RWPE2 (cell line): ENCODE measurements around the gene MEOX1.

Experiments used
- ATAC-seq: fragments of 200-7000 bp; cut with Tn5 transposase; 3 replicates; pipeline ENCODE4 v1.9.1; 2021; ENCODE audit warnings: low read depth
- DNase-seq: peaks from one replicate; pipeline ENCODE4 v3.0.0-alpha.2; 2020; ENCODE audit warnings: low spot score
- H3K27ac ChIP-seq: fragments of 450-650 bp; 2 replicates; pipeline ENCODE4 v1.5.1; 2017; ENCODE audit warnings: mild to moderate bottlenecking; ENCODE audit not compliant: poor library complexity, severe bottlenecking
- H3K27me3 ChIP-seq: fragments of 250-450 bp; sonication (Bioruptor Pico); 2 replicates; pipeline ENCODE4 v1.5.1; 2021; ENCODE audit warnings: mild to moderate bottlenecking, moderate library complexity; ENCODE audit not compliant: insufficient read depth, poor library complexity, severe bottlenecking
- H3K36me3 ChIP-seq: fragments of 250-450 bp; sonication (Bioruptor Pico); 2 replicates; pipeline ENCODE4 v1.5.1; 2020; ENCODE audit warnings: low read depth, mild to moderate bottlenecking, moderate library complexity
- H3K4me1 ChIP-seq: fragments of 250-450 bp; sonication (Bioruptor Pico); 2 replicates; pipeline ENCODE4 v1.5.1; 2021; ENCODE audit warnings: mild to moderate bottlenecking, moderate library complexity; ENCODE audit not compliant: insufficient read depth, poor library complexity, severe bottlenecking
- H3K4me3 ChIP-seq: fragments of 250-450 bp; sonication (Bioruptor Pico); 2 replicates; pipeline ENCODE4 v1.5.1; 2021; ENCODE audit warnings: mild to moderate bottlenecking, moderate library complexity; ENCODE audit not compliant: severe bottlenecking
- H3K9me3 ChIP-seq: fragments of 250-450 bp; sonication (Bioruptor Pico); 2 replicates; pipeline ENCODE4 v1.5.1; 2021; ENCODE audit warnings: mild to moderate bottlenecking, moderate library complexity; ENCODE audit not compliant: severe bottlenecking
- TF ChIP-seq, protein P1 (sequence below): fragments of 450-650 bp; IDR thresholded peaks from one replicate; pipeline ENCODE4 v1.5.1; 2017; ENCODE audit warnings: mild to moderate bottlenecking, moderate library complexity; ENCODE audit not compliant: poor library complexity, severe bottlenecking

The MEOX1 gene

DNA sequence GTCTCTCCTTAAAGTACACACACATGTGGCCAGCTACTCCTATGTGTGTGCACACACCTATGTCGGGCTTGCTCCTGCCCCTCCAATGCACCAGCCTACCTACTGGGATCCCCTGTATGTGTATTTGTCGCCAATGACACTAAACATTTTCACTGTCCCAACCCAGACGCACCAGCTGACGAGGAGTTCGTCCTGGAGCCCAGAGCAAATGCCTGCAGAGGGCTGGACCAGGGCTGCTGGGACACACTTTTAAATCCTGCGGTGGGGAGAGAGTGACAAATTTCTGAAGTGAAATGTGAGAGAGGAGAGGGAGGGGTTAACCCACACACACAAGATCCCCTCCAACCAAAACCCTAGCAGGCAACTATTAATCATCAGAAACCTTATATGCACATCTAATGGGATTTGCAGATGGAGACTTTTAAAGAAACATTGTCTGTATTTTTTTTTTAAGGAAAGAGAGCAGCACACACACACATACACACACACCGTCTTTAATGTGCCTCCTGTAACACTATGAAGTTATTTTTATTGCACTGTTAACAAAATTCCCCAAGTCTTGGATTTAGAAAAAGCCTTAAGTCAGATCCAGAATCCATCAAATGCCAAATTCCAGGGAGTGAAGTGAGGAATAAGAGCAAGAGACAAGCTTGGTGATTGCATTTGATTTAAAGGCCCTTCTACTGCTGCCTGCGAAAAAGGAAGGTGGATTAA is at the start of gene MEOX1:
Gene MEOX1, minus strand, starts transcription at position 224 of the 714 bp plus-strand sequence. CDS start 388 bp downstream, outside the sequence.
- H3K4me3 ChIP-seq: no peak within 1 kb of the TSS
- no peaks in the 10 kb centered on the region for H3K9me3 ChIP-seq
- no peaks in the 10 kb centered on the region for H3K36me3 ChIP-seq
- DNase-seq: no peak
- ATAC-seq: peak; percentile 88
- no peak within 1 kb of the TSS for H3K27ac ChIP-seq
- peaks cover 8% of the 10 kb centered on the region for H3K4me1 ChIP-seq
- TF ChIP-seq, protein P1, sequence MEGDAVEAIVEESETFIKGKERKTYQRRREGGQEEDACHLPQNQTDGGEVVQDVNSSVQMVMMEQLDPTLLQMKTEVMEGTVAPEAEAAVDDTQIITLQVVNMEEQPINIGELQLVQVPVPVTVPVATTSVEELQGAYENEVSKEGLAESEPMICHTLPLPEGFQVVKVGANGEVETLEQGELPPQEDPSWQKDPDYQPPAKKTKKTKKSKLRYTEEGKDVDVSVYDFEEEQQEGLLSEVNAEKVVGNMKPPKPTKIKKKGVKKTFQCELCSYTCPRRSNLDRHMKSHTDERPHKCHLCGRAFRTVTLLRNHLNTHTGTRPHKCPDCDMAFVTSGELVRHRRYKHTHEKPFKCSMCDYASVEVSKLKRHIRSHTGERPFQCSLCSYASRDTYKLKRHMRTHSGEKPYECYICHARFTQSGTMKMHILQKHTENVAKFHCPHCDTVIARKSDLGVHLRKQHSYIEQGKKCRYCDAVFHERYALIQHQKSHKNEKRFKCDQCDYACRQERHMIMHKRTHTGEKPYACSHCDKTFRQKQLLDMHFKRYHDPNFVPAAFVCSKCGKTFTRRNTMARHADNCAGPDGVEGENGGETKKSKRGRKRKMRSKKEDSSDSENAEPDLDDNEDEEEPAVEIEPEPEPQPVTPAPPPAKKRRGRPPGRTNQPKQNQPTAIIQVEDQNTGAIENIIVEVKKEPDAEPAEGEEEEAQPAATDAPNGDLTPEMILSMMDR: no peak
- H3K27me3 ChIP-seq: no peaks in the 10 kb centered on the region

DNA sequence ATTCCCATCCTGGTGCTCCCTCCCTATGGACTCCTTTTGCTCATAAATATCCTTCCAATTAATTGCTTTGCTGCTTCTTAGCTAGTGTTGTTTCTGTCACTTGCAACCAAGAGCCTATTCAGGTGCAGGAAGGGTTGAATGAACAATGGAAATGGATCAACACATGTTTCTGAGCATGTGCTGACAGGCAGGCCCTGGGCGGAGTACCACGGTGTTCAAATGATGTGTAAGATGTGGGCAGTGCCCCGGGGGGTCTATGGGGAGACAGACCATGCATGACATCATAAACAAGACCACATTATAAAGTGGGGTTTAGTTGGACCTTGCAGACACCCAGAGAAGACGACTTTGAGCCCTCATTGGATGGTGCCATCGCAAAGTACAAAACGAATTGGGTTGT is 48.4 kb upstream of the MEOX1 start:
- H3K27ac ChIP-seq: no peak overlapping the region
- H3K36me3 ChIP-seq: no peaks in the 10 kb centered on the region
- no peaks in the 10 kb centered on the region for H3K27me3 ChIP-seq
- no peaks in the 10 kb centered on the region for H3K9me3 ChIP-seq
- TF ChIP-seq, protein P1: no peak
- no peak for DNase-seq
- H3K4me1 ChIP-seq: no peaks in the 10 kb centered on the region
- H3K4me3 ChIP-seq: no peak overlapping the region
- ATAC-seq: no peak

DNA sequence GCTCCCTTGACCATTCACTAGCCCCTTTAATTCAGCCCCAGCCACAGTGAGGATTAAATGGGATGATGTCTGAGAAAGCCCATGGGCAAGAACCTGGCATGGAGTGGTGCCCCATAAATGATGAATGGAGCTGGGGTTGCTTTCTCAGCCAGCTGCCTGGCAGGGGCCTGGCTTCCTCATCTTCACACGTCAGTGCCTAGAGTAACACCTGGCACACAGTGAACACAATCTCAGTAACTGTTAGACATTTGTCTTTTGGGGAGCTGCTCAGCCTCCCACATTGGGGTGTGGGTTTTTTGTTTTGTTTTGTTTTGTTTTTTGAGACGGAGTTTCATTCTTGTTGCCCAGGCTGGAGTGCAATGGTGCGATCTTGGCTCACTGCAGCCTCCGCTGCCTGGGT is 47.5 kb upstream of the MEOX1 start:
- no peaks in the 10 kb centered on the region for H3K27me3 ChIP-seq
- H3K4me1 ChIP-seq: no peaks in the 10 kb centered on the region
- no peak overlapping the region for H3K27ac ChIP-seq
- H3K36me3 ChIP-seq: no peaks in the 10 kb centered on the region
- H3K4me3 ChIP-seq: no peak overlapping the region
- ATAC-seq (no peak), DNase-seq (no peak)
- TF ChIP-seq, protein P1: no peak
- no peaks in the 10 kb centered on the region for H3K9me3 ChIP-seq

DNA sequence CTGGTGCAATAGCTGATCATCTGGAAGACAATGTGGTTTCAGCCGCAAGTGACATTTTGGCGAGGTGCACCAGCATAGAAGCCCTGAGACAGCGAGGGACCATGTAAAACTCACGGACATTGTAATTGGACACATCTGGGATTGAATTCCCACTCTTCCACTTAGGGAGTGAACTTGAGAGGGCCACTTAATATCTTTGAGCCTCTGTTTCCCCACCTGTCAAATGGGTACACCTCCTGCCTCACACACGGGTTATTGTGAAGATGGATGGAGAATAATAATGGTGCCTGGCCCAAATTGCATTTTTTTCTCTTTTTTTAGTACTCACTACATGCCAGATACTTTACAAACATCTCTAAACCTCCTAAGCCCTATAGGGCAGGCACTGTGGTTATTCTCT is 45.5 kb upstream of the MEOX1 start:
- H3K27ac ChIP-seq: no peak overlapping the region
- no peaks in the 10 kb centered on the region for H3K36me3 ChIP-seq
- ATAC-seq (no peak), DNase-seq (no peak)
- no peak overlapping the region for H3K4me3 ChIP-seq
- H3K27me3 ChIP-seq: no peaks in the 10 kb centered on the region
- TF ChIP-seq, protein P1: no peak
- H3K4me1 ChIP-seq: no peaks in the 10 kb centered on the region
- H3K9me3 ChIP-seq: no peaks in the 10 kb centered on the region

DNA sequence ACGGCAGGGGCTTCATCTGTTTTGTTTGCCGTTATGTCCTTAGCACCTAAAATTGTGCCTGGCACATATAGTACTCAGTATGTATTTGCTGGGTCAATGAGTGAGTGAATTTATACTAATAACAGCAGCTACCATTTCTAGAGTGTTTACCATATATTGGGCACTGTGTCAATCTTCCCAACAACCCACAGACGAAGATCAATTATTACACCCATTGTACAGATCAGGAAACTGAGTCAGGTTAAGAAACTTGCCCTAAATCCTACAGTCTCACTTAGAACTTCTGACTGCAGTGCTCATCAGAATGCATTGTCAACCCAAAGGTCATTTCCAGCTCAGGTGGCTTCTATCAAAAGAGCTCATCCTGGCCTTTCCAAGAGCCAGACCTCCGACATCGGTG is 44.5 kb upstream of the MEOX1 start:
- Histone ChIP-seq H3K4me1 (no peaks in the 10 kb centered on the region), H3K27ac (no peak overlapping the region), H3K9me3 (no peaks in the 10 kb centered on the region), H3K4me3 (no peak overlapping the region), H3K36me3 (no peaks in the 10 kb centered on the region), H3K27me3 (no peaks in the 10 kb centered on the region)
- no peak for ATAC-seq
- TF ChIP-seq, protein P1: no peak
- no peak for DNase-seq
